Heart left ventricle (tissue), 16 donors: ENCODE data around the gene EMX1. TPM values are rescaled to one million over a fixed set of nuclear protein-coding genes. Genes with fewer than 3 reads are reported as not detected.

ENCODE experiments used
- ATAC-seq, 4 donors: fragments of 200-7000 bp; cut with Tn5 transposase; one replicate each; pipeline ENCODE4 v1.9.1; 2020 to 2022; ENCODE audit warnings: moderate library complexity in 4 of 4, mild to moderate bottlenecking in 3 of 4, moderate number of reproducible peaks in 1 of 4
- DNase-seq, 5 donors: peaks; one replicate each; pipeline ENCODE4 v3.0.0-alpha.2; 2020
- H3K27ac ChIP-seq, 12 donors: fragments of 200-600 bp; sonication (generic) in 4 of 12; one replicate each; pipeline versions ENCODE4 v1.5.0 to v1.8.0; 2016 to 2022; ENCODE audit warnings: mild to moderate bottlenecking in 2 of 12
- H3K27me3 ChIP-seq, 9 donors: fragments of 200-600 bp; sonication (generic) in 2 of 9; one replicate each; pipeline versions ENCODE4 v1.5.1 to v1.8.0; 2016 to 2022; ENCODE audit warnings: mild to moderate bottlenecking in 3 of 9
- H3K36me3 ChIP-seq, 9 donors: fragments of 200-600 bp; sonication (generic) in 2 of 9; one replicate each; pipeline versions ENCODE4 v1.5.0 to v1.8.0; 2018 to 2022; ENCODE audit warnings: mild to moderate bottlenecking in 2 of 9
- H3K4me1 ChIP-seq, 12 donors: fragments of 200-600 bp; sonication (generic) in 4 of 12; one replicate each; pipeline versions ENCODE4 v1.5.0 to v1.8.0; 2016 to 2022; ENCODE audit warnings: mild to moderate bottlenecking in 3 of 12
- H3K4me3 ChIP-seq, 12 donors: fragments of 200-600 bp; sonication (generic) in 4 of 12; one replicate each; pipeline versions ENCODE4 v1.5.0 to v1.8.0; 2017 to 2022; ENCODE audit warnings: mild to moderate bottlenecking in 9 of 12, moderate library complexity in 4 of 12
- H3K9me3 ChIP-seq, 12 donors: fragments of 200-600 bp; sonication (generic) in 4 of 12; one replicate each; pipeline versions ENCODE4 v1.5.0 to v1.8.0; 2016 to 2022; ENCODE audit warnings: mild to moderate bottlenecking in 1 of 12
- CTCF ChIP-seq, 12 donors: fragments of 200-600 bp; sonication (generic) in 4 of 12; IDR thresholded peaks; one replicate each; pipeline versions ENCODE4 v1.5.0 to v1.8.0; 2018 to 2022; ENCODE audit warnings: antibody characterized with exemption in 12 of 12, mild to moderate bottlenecking in 5 of 12
- POLR2A ChIP-seq, 2 donors: fragments of 450-650 bp; IDR thresholded peaks; one replicate each; pipeline ENCODE4 v1.6.1; 2017; ENCODE audit warnings: antibody characterized with exemption in 2 of 2, mild to moderate bottlenecking in 2 of 2, moderate library complexity in 2 of 2
- WGBS, 4 donors: extraction: QIAGEN DNeasy Blood & Tissue Kit in 2 of 4; methylation state at CpG; one replicate each; pipeline versions ENCODE4 v1.1.5 to v1.1.7; 2013 to 2018; 5-methylcytosine and 5-hydroxymethylcytosine counted together
- intact Hi-C, 10 donors: fragments of 100-400 bp; cut with DNase I; formaldehyde crosslinking; loops; one replicate each; pipeline versions ENCODE4 v1.11.1 to v1.14.2; 2022
- polyA plus RNA-seq, 2 donors: library from polyadenylated mRNA; stranded (reverse); fragments of 200-250 nt; gene quantifications; one replicate each; pipeline ENCODE4 v1.2.3, GENCODE V29; 2013
- total RNA-seq, 9 donors: library from RNA; depleted of rRNA in 2 of 9; stranded (reverse); fragments of >200 nt in 2 of 9; fragmentation: NEBNext Ultra II Directional in 3 of 9; extraction: Animal tissue kit (Norgen Biotek cat#: 25700) in 3 of 9; gene quantifications; one replicate each; pipeline versions ENCODE4 v1.1.0 to v1.2.4, GENCODE V29; 2016 to 2023
- donor health status: ischemic (EF 13 %, LVEDD 7.1; RV severe dilation, severe dysfunction).
- donor health status: healthy with polysubstance abuse.
- donor health status: DM: no; HTN: yes; CAD: no.
- donor health status: DM: no; HTN: no; CAD: no.
- donor health status: ischemic (EF 25% LVEDD 6.9; RV normal size, moderate dysfunction).
- donor health status: ischemic (EF 25% LVEDD 5.7; RV mildly dilated, moderate dysfunction).
- donor health status: healthy.
- donor health status: DM: yes; HTN: yes; CAD: no.
- donor health status: ischemic (EF 35%, LVEDD 5.7; RV mildly dilated, moderate dysfunction).
- donor health status: nonischemic (EF 11% LVEDD 7.7; RV severe dilation, severe dysfunction).
- donor health status: DM: yes; HTN: yes; CAD: no.
- donor health status: PGD.
- donor health status: ischemic (EF 29% LVEDD 5.4; RV normal size, mild dysfunction).
- donor health status: nonischemic (EF 23%, LVEDD 6.1; RV moderate dilation, normal function).

Gene EMX1
- total and polyA plus RNA-seq, 11 donors, result not detected

- peak overlapping the region in 8 of 12 donors; percentile 61 to 87 (median 72) for H3K4me3 ChIP-seq
- no peak for ATAC-seq
- DNase-seq, result no peak
- H3K27ac ChIP-seq, result peak overlapping the region in 1 of 12 donors; percentile 96
- H3K4me1 ChIP-seq, result peaks cover 6 to 38% (median 21%) of the 10 kb centered on the region in 12 donors
- H3K9me3 ChIP-seq, result no peaks in the 10 kb centered on the region
- TF ChIP-seq CTCF (IDR thresholded peaks at IDR 0.05) (no peak), POLR2A (IDR thresholded peaks at IDR 0.05) (no peak)
- intact Hi-C loops, result no loop called here
- H3K27me3 ChIP-seq, result peaks cover 0 to 23% (median 0%) of the 10 kb centered on the region in 9 donors
- 81 to 89% (median 83%) methylated on average over 11 of the region's 11 CpGs for WGBS, 4 donors
- H3K36me3 ChIP-seq, result peaks cover 0 to 19% (median 9%) of the 10 kb centered on the region in 9 donors
Observed at GRCh38 chr2:72888438-72889202, 28.7 kb upstream of the EMX1 start.

GRCh38 chr2:72889991-72890390, 27.3 kb upstream of the EMX1 start:
- 92 to 96% (median 95%) methylated on average over 4 of the region's 4 CpGs for WGBS, 4 donors
- Histone ChIP-seq H3K9me3 (no peaks in the 10 kb centered on the region), H3K27me3 (peaks cover 0 to 34% (median under 1%) of the 10 kb centered on the region in 9 donors), H3K27ac (no peak overlapping the region), H3K4me1 (peaks cover 6 to 38% (median 21%) of the 10 kb centered on the region in 12 donors), H3K36me3 (peaks cover 0 to 19% (median 9%) of the 10 kb centered on the region in 9 donors), H3K4me3 (no peak overlapping the region)
- TF ChIP-seq POLR2A (IDR thresholded peaks at IDR 0.05) (no peak), CTCF (IDR thresholded peaks at IDR 0.05) (no peak)
- DNase-seq (no peak), ATAC-seq (no peak)
- intact Hi-C loops, result loop anchor here (5.0 to 10.0 kb wide), 7 partner anchors 82 to 287 kb away; partner anchors contain the start of gene SFXN5 (in 3 of the 10)

GRCh38 chr2:72891091-72891818, 26.1 kb upstream of the EMX1 start:
- H3K27ac ChIP-seq, result no peak overlapping the region
- peaks cover 7 to 49% (median 32%) of the 10 kb centered on the region in 12 donors for H3K4me1 ChIP-seq
- H3K36me3 ChIP-seq, result peaks cover 0 to 19% (median 9%) of the 10 kb centered on the region in 9 donors
- 76 to 88% (median 81%) methylated on average over 8 of the region's 8 CpGs for WGBS, 4 donors
- H3K4me3 ChIP-seq, result no peak overlapping the region
- peaks cover 0 to 26% (median 8%) of the 10 kb centered on the region in 9 donors for H3K27me3 ChIP-seq
- no peak for DNase-seq
- intact Hi-C loops, result loop anchor here (5.0 to 10.0 kb wide), 7 partner anchors 81 to 286 kb away; partner anchors contain the start of gene SFXN5 (in 3 of the 10)
- no peak for ATAC-seq
- TF ChIP-seq POLR2A (IDR thresholded peaks at IDR 0.05), result no peak
- H3K9me3 ChIP-seq, result no peaks in the 10 kb centered on the region

GRCh38 chr2:72892506-72893173, 24.7 kb upstream of the EMX1 start:
- 8 to 28% (median 18%) methylated on average over 4 to 11 of the region's 11 CpGs for WGBS, 4 donors
- H3K27me3 ChIP-seq, result peaks cover 0 to 17% (median 9%) of the 10 kb centered on the region in 9 donors
- DNase-seq, result peak; percentile 48 to 81 (median 76)

More at GRCh38 chr2:72892506-72893173, 24.7 kb upstream of the EMX1 start:
- H3K4me3 ChIP-seq, result no peak overlapping the region
- peaks cover 3 to 37% (median 27%) of the 10 kb centered on the region in 12 donors for H3K4me1 ChIP-seq
- H3K9me3 ChIP-seq, result no peaks in the 10 kb centered on the region
- H3K27ac ChIP-seq, result no peak overlapping the region
- peak; percentile 56 to 82 (median 71) for TF ChIP-seq CTCF (IDR thresholded peaks at IDR 0.05)
- TF ChIP-seq POLR2A (IDR thresholded peaks at IDR 0.05), result no peak
- intact Hi-C loops, result loop anchor here (1.0 to 10.0 kb wide), 12 partner anchors 80 to 285 kb away; partner anchors contain the start of gene SFXN5 (in 3 of the 10)
- ATAC-seq, result peak; percentile 59 to 85 (median 79)
- peaks cover 0 to 19% (median 9%) of the 10 kb centered on the region in 9 donors for H3K36me3 ChIP-seq
